Measurements from ENCODE around the gene PLA2G2E. TPM values are rescaled to one million over a fixed set of nuclear protein-coding genes. Genes with fewer than 3 reads are reported as not detected.

PLA2G2E gene
- total and polyA plus RNA-seq, 4 donors, result not detected

GRCh38 chr1:19872190-19872589, 51.2 kb downstream of the PLA2G2E start:
- DNase-seq (no peak), ATAC-seq (ENCODE audit: low FRiP score) (no peak)
- H3K27me3 ChIP-seq (ENCODE audit: control insufficient read depth in 1 of 2, insufficient read depth in 2 of 2, low read length in 1 of 2), result peaks cover 0 to 1% of the 10 kb centered on the region in 2 donors
- H3K9me3 ChIP-seq (ENCODE audit: control insufficient read depth, low read length), result no peaks in the 10 kb centered on the region
- no peaks in the 10 kb centered on the region for H3K36me3 ChIP-seq (ENCODE audit: control insufficient read depth in 1 of 2, insufficient read depth in 2 of 2, low read length in 1 of 2)
- intact Hi-C loops (cut with DNase I), result loop anchor here in 1 of 2 donors (10.0 kb wide), 1 partner anchor 157 kb away; no protein-coding TSS in a partner anchor
- H3K4me3 ChIP-seq (ENCODE audit: low read length in 2 of 2), result no peak overlapping the region
- H3K4me1 ChIP-seq (ENCODE audit: control insufficient read depth in 1 of 2, insufficient read depth in 2 of 2, low read length in 2 of 2), result no peaks in the 10 kb centered on the region
- H3K27ac ChIP-seq (ENCODE audit: low read depth in 1 of 2, low read length in 2 of 2), result no peak overlapping the region
- WGBS, 2 donors, result 42 to 44% methylated on average over 7 of the region's 7 CpGs

Other genes with a start within 250 kb of the PLA2G2E start
- gene TMCO4, start 123.7 kb downstream of the PLA2G2E start, total RNA-seq, result 10 to 100 TPM; 33.1 to 37.1 TPM
- 10 to 100 TPM; 18.7 to 22.7 TPM for gene TMCO4, start 123.7 kb downstream of the PLA2G2E start, polyA plus RNA-seq
- not detected for gene RNF186, start 108.3 kb downstream of the PLA2G2E start, total RNA-seq
- gene RNF186, start 108.3 kb downstream of the PLA2G2E start, polyA plus RNA-seq, result 1 to 10 TPM in 1 of 2 donors, not detected in 1; 8.0 TPM
- 10 to 100 TPM; 11.5 to 19.5 TPM for gene OTUD3, start 41.2 kb downstream of the PLA2G2E start, total RNA-seq
- 1 to 10 TPM; 1.3 to 5.0 TPM for gene OTUD3, start 41.2 kb downstream of the PLA2G2E start, polyA plus RNA-seq
- gene PLA2G2A, start 56.0 kb upstream of the PLA2G2E start, total RNA-seq, result 1,000 to 10,000 TPM in 1 of 2 donors, 100 to 1,000 TPM in 1; 901 to 2,513 TPM
- gene PLA2G2A, start 56.0 kb upstream of the PLA2G2E start, polyA plus RNA-seq, result 10 to 100 TPM; 11.2 to 26.9 TPM
- gene PLA2G5, start 146.6 kb upstream of the PLA2G2E start, total RNA-seq, result 1 to 10 TPM; 4.0 to 6.8 TPM
- 10 to 100 TPM; 10.3 to 13.7 TPM for gene PLA2G5, start 146.6 kb upstream of the PLA2G2E start, polyA plus RNA-seq
- under 1 TPM in 1 of 2 donors, not detected in 1; 0.33 TPM for gene PLA2G2D, start 195.9 kb upstream of the PLA2G2E start, total RNA-seq
- not detected for gene PLA2G2D, start 195.9 kb upstream of the PLA2G2E start, polyA plus RNA-seq
- not detected for gene PLA2G2F, start 215.7 kb upstream of the PLA2G2E start, total RNA-seq
- gene PLA2G2F, start 215.7 kb upstream of the PLA2G2E start, polyA plus RNA-seq, result under 1 TPM; 0.03 to 0.13 TPM

All from aorta (tissue), 5 donors.